Measurements from ENCODE around the gene CNPY1. TPM values are rescaled to one million over a fixed set of nuclear protein-coding genes. Genes with fewer than 3 reads are reported as not detected.

CNPY1 gene
- total RNA-seq, 2 experiments from 2014 or later, result not detected

DNA sequence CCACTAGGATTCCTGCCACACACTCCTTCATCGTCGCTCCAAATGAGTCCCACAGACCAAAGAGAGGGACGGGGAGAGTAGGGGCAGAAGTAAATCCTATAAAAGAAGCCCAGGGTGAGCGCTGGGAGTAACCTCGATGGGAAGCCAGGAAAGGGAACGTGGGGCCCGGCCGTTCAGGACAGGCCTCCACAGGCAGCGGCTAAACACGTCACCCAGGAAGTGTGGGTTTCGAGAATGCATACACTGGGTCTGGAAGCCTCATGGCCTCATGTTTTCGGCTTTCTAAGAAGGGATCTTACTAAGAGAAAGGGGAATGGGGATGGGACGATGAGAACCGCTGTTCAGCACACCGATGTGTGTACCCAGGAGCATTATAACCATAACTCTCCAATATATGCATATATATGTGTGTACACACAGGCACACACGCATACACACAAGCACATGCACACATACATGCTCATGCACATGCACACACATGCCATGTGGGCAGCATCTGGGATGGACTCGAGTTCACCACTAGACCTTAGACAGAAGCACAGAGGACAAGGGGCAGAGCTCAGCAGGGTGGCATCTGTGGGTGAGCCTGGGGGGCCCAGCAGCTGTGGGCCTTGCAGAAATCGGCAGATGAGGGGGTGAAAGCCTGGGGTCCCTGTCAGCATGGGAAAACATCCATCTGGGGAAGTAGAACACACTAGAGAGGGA lies 14.8 kb upstream of the CNPY1 start:
- POLR2A ChIA-PET, result no interaction called here
- H3K9me3 Mint-ChIP-seq, result no peaks in the 10 kb centered on the region
- no peak overlapping the region for H3K27ac Mint-ChIP-seq
- peaks cover 4% of the 10 kb centered on the region for H3K27me3 Mint-ChIP-seq
- H3K4me1 Mint-ChIP-seq, result no peaks in the 10 kb centered on the region
- no peak overlapping the region for H3K4me3 Mint-ChIP-seq
- H3K36me3 Mint-ChIP-seq (ENCODE audit: low read depth), result no peaks in the 10 kb centered on the region
- CTCF ChIA-PET, result no interaction called here
- no peak for DNase-seq

DNA sequence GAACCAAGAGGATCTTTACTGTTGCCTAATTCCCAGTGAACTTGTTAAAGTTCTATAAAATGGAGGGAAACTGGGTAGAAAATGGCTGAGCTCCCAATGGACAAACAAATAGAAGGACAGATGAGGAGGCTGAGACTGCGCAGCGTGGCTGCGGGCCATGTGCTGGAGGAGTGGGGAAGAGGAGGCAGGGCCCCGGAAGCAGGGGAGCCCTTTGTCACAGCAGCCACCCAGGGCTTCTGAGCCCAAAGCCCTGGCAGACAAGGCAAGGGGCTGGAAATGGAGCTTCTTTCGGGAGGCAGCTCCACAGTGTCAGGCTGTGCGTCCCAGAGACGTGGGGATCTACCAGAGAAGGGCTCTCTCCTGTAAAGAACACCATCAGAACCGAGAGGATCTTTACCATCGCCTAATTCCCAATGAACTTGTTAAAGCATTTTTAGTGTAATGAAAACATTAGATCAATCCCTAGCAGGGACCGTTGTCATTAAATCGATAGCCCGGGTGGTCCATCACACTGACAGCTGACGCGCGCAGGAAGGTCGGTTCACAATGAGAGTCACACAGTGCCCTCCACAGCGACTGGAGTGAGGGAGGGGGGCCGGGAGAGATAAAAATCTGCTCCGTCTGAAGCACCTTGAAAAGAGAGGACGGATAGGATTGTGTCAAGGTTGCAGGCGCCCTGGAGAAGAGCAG lies 14.0 kb upstream of the CNPY1 start:
- Mint-ChIP-seq H3K27me3 (peaks cover 4% of the 10 kb centered on the region), H3K9me3 (no peaks in the 10 kb centered on the region), H3K27ac (no peak overlapping the region), H3K4me3 (no peak overlapping the region), H3K4me1 (no peaks in the 10 kb centered on the region), H3K36me3 (ENCODE audit: low read depth) (no peaks in the 10 kb centered on the region)
- ChIA-PET POLR2A (no interaction called here), CTCF (no interaction called here)
- DNase-seq, result no peak

DNA sequence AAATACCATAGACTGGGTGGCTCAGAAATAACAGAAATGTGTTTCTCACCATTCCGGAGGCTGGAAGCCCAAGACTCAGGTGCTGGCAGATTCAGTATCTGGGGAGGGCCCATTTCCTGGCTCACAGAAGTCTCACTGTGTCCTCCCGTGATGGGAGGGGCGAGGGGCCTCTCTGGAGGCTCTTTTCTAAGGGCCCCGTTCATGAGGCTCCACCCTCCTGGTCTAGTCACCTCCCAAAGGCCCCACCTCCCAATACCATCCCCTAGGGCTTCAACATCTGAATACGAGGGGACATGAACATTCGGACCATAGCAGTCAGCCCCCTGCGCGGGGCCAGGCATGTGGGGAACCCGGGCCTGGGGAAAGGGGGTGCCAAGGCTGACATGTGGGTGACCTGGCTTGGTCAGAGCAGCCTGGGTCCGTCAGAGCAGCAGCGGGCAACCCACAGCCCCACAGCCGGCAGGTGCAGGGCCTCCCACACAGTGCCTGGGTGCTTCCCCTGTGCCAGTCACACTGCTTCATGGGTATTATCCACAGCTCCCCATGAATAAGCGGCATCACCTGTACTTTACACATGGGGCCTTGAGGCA lies 13.3 kb upstream of the CNPY1 start:
- no peaks in the 10 kb centered on the region for H3K36me3 Mint-ChIP-seq (ENCODE audit: low read depth)
- no peaks in the 10 kb centered on the region for H3K9me3 Mint-ChIP-seq
- H3K27ac Mint-ChIP-seq, result no peak overlapping the region
- no peaks in the 10 kb centered on the region for H3K4me1 Mint-ChIP-seq
- ChIA-PET CTCF (no interaction called here), POLR2A (no interaction called here)
- H3K27me3 Mint-ChIP-seq, result peaks cover 4% of the 10 kb centered on the region
- no peak for DNase-seq
- H3K4me3 Mint-ChIP-seq, result no peak overlapping the region

DNA sequence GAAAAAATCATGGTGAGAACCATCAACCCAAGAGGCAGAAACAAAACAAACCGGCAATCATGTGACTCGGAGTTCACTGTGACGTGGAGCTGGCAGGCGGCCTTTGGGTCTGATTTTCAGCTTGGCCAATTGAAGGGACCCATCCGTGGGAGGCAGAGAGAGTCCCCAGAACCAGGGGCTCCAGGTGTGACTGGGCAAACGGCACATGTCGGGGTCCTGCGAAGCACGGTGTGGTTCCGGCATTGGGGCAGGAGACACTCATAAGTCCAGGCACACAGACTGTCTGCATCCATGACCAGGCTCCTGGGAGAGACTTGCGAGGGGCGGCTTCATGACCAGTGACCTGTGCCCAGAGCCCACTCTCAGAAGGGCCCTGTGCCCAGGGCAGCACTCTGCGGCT lies 12.6 kb upstream of the CNPY1 start:
- Mint-ChIP-seq H3K36me3 (ENCODE audit: low read depth) (no peaks in the 10 kb centered on the region), H3K9me3 (no peaks in the 10 kb centered on the region), H3K4me1 (no peaks in the 10 kb centered on the region), H3K27ac (no peak overlapping the region), H3K27me3 (peaks cover 4% of the 10 kb centered on the region), H3K4me3 (no peak overlapping the region)
- no peak for DNase-seq
- CTCF ChIA-PET, result no interaction called here
- POLR2A ChIA-PET, result no interaction called here

DNA sequence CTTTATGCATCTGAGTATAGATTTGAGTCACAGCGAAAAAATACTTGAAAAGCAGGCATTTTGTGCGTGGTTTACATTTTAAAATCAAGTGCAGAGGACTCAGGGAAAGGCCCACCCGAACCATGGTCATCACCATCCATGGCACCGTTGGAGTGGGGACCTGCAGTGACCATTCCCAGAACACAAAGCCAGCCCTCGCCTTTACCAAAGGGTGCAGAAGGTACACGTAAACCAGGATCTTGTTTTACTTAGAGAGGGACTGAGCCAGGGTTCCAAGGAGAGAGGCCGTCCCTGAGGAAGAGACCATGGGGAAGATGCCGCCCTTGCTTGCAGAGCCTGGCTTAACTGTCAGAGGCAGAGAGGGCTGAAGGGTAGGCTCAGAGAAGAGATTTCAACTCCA lies 12.0 kb upstream of the CNPY1 start:
- ChIA-PET CTCF (no interaction called here), POLR2A (no interaction called here)
- Mint-ChIP-seq H3K4me3 (no peak overlapping the region), H3K4me1 (no peaks in the 10 kb centered on the region), H3K27me3 (peaks cover 4% of the 10 kb centered on the region), H3K36me3 (ENCODE audit: low read depth) (no peaks in the 10 kb centered on the region), H3K9me3 (no peaks in the 10 kb centered on the region), H3K27ac (no peak overlapping the region)
- DNase-seq, result no peak

DNA sequence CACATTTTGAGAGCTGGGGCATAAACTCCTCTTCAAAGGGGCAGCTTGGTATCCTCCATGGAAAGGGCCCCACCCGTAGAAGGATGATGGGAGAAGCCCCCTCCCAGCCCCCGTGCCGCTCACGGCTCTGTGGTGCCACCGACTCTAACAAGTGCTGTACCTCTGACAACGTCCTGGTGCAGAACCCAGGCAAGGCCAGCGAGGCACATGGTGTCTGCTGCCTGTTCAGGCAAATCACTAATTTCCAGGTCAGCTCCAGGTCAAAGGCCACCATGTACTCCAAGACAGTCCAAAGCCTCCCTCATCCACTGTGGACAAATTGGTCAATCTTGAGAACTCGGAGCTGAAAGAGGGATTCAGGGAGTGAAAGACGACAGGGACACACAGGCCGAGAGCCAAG lies 11.4 kb upstream of the CNPY1 start:
- Mint-ChIP-seq H3K4me1 (no peaks in the 10 kb centered on the region), H3K27ac (no peak overlapping the region), H3K27me3 (peaks cover 4% of the 10 kb centered on the region), H3K9me3 (no peaks in the 10 kb centered on the region), H3K36me3 (ENCODE audit: low read depth) (no peaks in the 10 kb centered on the region), H3K4me3 (no peak overlapping the region)
- CTCF ChIA-PET, result no interaction called here
- POLR2A ChIA-PET, result no interaction called here
- no peak for DNase-seq

DNA sequence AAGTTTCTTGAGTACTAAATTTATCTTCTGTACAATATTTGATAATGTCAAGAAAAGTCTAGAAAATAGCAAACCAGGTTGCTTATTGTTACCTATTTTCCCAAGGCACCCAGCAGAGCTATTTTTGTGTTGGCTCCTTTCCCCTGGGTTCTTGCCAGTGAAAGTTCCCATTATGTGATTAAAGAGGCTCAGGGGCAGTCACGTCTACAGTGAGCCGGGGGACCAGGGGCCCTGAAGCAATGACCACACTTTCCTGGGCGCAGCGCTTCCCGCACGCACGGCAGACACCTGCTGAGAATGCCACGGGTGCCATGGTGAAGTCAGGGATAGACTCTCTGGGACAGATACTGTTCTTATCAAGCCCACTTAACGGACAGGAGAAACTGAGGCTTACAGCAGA lies 10.4 kb upstream of the CNPY1 start:
- Mint-ChIP-seq H3K27ac (no peak overlapping the region), H3K9me3 (no peaks in the 10 kb centered on the region), H3K27me3 (peaks cover 4% of the 10 kb centered on the region), H3K4me1 (no peaks in the 10 kb centered on the region), H3K36me3 (ENCODE audit: low read depth) (no peaks in the 10 kb centered on the region), H3K4me3 (no peak overlapping the region)
- CTCF ChIA-PET, result no interaction called here
- DNase-seq, result no peak
- POLR2A ChIA-PET, result no interaction called here

DNA sequence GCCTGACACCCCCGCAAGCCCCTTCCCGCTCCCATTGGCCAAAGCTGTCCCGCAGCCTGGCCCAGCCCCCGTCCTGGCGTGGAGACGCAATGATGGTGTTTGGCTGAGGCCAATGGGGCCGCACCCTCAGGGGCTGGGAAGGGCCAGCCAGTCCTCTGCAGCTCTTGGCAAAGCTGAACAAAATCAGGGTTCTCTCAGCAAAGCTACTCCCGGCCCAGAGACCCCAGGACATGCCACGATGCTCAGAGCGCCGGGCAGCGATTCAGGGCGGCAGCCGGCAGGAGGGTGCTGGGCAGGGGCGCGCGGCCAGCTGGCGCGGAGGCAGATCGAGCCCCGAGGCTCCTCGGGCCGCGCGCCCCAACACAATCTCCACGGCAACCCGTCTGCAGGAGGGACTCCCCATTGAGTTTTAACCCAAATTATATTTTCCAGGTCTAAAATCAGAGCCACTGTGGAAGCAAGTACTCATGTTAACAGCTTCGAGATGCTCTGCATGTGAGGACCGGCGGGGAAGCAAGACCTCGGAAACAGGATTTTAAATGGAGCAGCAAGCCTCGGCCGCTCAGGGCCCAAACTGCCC lies 8.8 kb upstream of the CNPY1 start:
- H3K27ac Mint-ChIP-seq, result no peak overlapping the region

DNA sequence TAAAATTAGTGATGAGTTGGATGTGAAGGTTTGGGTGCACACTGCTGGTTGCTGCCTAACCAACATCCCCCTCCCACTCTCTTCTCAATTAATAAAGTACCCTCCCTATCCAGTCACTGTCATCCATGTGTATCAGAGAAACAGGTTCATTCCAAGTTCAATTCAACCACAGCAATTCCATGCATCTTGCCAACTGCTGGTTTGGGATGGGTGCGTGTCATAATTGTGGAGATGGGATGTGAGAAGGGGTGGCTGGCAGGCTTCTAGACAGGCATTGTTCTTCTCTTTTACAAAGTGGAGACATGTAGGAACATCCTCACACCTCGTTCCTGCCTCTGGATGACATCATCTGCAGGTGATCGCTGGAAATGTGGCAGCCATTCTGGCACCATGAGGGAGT lies 7.5 kb upstream of the CNPY1 start:
- H3K4me1 Mint-ChIP-seq, result no peaks in the 10 kb centered on the region
- POLR2A ChIA-PET, result no interaction called here
- H3K9me3 Mint-ChIP-seq, result no peaks in the 10 kb centered on the region
- no peak overlapping the region for H3K27ac Mint-ChIP-seq
- H3K36me3 Mint-ChIP-seq (ENCODE audit: low read depth), result no peaks in the 10 kb centered on the region
- CTCF ChIA-PET, result interaction anchor here (1.0 kb wide), 1 partner anchor 10 kb away, joined by 3 read pairs; no protein-coding TSS in a partner anchor
- DNase-seq, result no peak
- no peak overlapping the region for H3K4me3 Mint-ChIP-seq
- H3K27me3 Mint-ChIP-seq, result no peaks in the 10 kb centered on the region

More for the DNA sequence above, 8.8 kb upstream of the CNPY1 start:
- Mint-ChIP-seq H3K36me3 (ENCODE audit: low read depth) (no peaks in the 10 kb centered on the region), H3K4me3 (no peak overlapping the region), H3K27me3 (no peaks in the 10 kb centered on the region), H3K9me3 (no peaks in the 10 kb centered on the region), H3K4me1 (no peaks in the 10 kb centered on the region)
- no peak for DNase-seq
- POLR2A ChIA-PET, result no interaction called here
- CTCF ChIA-PET, result no interaction called here

DNA sequence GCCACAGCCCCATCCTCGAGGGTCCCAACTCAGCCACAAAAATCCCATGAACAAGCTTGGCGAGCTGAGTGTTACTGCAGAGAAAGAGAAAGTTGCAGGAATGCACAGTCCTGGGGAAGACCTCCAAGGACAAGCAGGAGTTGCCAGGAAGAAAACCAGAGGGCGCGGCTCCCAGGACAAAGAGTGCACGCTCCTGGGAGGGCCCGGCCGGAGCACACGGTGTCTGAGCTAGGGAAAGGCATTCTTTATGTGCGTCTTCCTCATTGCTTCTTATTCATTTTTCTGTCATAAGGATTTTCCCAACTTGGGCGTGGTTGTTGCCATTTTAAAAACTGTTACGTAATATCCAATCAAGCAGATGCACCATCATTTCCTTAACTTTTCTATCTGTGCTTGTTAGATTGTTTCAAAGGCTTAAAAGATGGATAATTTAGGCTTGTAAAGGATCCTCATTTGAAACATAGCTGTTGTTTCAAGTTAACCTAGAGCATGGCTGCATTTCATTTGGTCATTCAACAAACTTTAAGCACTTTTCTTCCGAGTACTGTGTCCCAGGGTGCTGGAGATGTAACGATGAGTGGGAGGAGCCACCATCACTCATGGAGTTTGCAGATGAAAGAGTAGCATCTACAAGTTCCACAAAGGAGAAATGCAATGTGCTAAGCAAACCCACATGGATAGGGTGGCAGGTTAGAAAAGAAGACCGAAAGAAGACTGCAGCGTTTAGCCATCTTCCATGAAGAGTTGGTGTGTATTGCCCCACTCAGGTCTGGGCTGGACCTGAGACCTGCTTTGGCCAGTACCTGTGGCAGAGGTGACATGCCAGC lies 5.6 kb upstream of the CNPY1 start:
- Mint-ChIP-seq H3K9me3 (no peaks in the 10 kb centered on the region), H3K4me3 (no peak overlapping the region), H3K36me3 (ENCODE audit: low read depth) (no peaks in the 10 kb centered on the region), H3K27me3 (no peaks in the 10 kb centered on the region), H3K27ac (no peak overlapping the region), H3K4me1 (no peaks in the 10 kb centered on the region)
- POLR2A ChIA-PET, result no interaction called here
- DNase-seq, result no peak
- CTCF ChIA-PET, result no interaction called here

DNA sequence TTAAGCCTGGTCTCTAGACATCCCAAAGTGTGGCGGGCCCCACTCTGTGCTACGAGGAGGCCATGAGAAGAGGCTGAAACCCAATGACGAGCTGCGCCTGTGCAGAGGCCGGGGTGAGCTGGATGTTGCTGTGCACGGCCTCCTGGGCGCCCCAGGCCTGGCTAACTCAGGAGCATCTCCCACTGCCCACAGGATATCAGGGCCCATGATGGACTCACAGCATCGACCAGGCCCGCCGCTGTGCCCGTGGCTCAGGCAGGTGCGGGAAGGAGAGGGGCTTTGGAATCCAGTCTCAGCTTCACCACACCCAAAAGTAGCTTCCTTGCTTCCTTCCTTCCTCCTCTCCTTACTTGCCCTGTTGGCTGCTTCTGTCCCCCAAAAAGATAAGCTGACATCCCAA lies 4.6 kb upstream of the CNPY1 start:
- CTCF ChIA-PET, result no interaction called here
- H3K27me3 Mint-ChIP-seq, result no peaks in the 10 kb centered on the region
- H3K36me3 Mint-ChIP-seq (ENCODE audit: low read depth), result no peaks in the 10 kb centered on the region
- no peak overlapping the region for H3K27ac Mint-ChIP-seq
- DNase-seq, result no peak
- POLR2A ChIA-PET, result no interaction called here
- no peak overlapping the region for H3K4me3 Mint-ChIP-seq
- H3K4me1 Mint-ChIP-seq, result no peaks in the 10 kb centered on the region
- no peaks in the 10 kb centered on the region for H3K9me3 Mint-ChIP-seq

DNA sequence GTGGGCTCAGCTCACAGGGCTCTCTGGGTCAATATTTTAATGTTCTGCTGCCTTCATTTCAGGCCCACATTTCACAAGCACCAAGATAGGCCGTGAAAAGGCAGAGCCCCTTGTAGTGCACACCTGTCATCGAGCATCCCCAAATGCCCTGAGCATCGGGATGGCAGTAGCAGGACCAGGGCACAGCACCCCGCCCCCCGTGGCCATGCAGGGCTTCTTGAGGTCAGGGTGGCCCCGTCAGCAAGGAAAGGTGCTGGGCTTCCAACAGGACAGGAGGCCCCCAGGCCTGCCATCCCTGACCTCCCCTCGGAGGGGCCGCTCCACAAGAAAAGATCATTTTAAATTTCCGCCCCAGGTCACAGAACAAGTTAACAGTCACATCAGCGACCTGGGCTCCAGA lies 2.9 kb upstream of the CNPY1 start:
- Mint-ChIP-seq H3K4me3 (no peak overlapping the region), H3K27ac (no peak overlapping the region), H3K4me1 (no peaks in the 10 kb centered on the region), H3K36me3 (ENCODE audit: low read depth) (no peaks in the 10 kb centered on the region), H3K27me3 (no peaks in the 10 kb centered on the region), H3K9me3 (no peaks in the 10 kb centered on the region)
- DNase-seq, result no peak
- CTCF ChIA-PET, result no interaction called here
- POLR2A ChIA-PET, result no interaction called here

DNA sequence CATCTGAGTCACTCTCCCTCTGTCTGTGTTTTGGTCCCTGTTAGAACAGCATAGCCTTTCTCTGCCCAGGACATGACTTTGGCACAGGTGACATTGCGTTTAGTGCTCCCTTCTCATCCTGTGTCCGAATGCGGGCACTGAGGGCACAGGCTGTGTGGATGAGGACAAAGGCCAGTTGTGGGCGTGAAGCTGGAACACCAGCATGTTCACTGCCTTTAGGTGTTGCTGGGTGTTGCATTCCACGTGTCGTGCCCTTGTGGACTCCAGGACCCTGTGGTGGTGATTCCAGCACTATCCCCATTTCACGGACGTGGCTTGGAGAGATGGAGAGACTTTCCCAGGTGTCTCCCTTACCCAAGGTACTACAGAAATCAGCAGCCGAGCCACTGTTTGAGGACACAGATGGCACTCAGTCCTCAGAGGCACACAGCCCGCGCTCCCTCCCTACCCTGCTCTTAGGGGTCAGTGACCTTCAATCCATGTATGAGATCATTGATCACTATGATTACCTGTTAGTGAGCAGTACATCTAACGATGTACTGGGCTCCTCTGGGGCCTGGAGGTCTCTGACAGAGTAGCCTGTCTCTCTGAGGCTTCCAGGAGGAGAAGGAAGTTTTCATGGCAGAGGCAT lies 917 bp upstream of the CNPY1 start:
- Mint-ChIP-seq H3K4me3 (no peak overlapping the region), H3K27me3 (no peaks in the 10 kb centered on the region), H3K36me3 (ENCODE audit: low read depth) (no peaks in the 10 kb centered on the region), H3K27ac (no peak overlapping the region), H3K4me1 (no peaks in the 10 kb centered on the region), H3K9me3 (no peaks in the 10 kb centered on the region)
- ChIA-PET POLR2A (no interaction called here), CTCF (no interaction called here)
- no peak for DNase-seq

Data from activated CD4-positive, alpha-beta T cell treated with anti-CD3 and anti-CD28 coated beads, Interleukin-2, amount 10 ng/mL, durations not matched to agents 7 days and 5 days (primary cell).